Measurements from ENCODE around the gene RIPK3.

GRCh38 chr14:24355009-24355408 lies 15.2 kb upstream of the RIPK3 start:
- TF ChIP-seq POLR2A (IDR thresholded peaks at IDR 0.05; ENCODE audit: low read depth, low read length) (no peak), POLR2AphosphoS5 (IDR thresholded peaks at IDR 0.05; ENCODE audit: low read depth, low read length) (no peak)
